ENCODE results near the gene TRIM44.

- TF ChIP-seq POLR2AphosphoS5 (IDR thresholded peaks at IDR 0.05) (no peak), POLR2A (IDR thresholded peaks at IDR 0.05; ENCODE audit: low read depth) (no peak), EP300 (IDR thresholded peaks at IDR 0.05) (no peak)
- TF ChIP-seq, protein P1, sequence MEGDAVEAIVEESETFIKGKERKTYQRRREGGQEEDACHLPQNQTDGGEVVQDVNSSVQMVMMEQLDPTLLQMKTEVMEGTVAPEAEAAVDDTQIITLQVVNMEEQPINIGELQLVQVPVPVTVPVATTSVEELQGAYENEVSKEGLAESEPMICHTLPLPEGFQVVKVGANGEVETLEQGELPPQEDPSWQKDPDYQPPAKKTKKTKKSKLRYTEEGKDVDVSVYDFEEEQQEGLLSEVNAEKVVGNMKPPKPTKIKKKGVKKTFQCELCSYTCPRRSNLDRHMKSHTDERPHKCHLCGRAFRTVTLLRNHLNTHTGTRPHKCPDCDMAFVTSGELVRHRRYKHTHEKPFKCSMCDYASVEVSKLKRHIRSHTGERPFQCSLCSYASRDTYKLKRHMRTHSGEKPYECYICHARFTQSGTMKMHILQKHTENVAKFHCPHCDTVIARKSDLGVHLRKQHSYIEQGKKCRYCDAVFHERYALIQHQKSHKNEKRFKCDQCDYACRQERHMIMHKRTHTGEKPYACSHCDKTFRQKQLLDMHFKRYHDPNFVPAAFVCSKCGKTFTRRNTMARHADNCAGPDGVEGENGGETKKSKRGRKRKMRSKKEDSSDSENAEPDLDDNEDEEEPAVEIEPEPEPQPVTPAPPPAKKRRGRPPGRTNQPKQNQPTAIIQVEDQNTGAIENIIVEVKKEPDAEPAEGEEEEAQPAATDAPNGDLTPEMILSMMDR (IDR thresholded peaks at IDR 0.05): no peak
These were observed 36.1 kb upstream of the TRIM44 start for GRCh38 chr11:35626501-35626900.
